ENCODE data around the gene PRAME.

DNA sequence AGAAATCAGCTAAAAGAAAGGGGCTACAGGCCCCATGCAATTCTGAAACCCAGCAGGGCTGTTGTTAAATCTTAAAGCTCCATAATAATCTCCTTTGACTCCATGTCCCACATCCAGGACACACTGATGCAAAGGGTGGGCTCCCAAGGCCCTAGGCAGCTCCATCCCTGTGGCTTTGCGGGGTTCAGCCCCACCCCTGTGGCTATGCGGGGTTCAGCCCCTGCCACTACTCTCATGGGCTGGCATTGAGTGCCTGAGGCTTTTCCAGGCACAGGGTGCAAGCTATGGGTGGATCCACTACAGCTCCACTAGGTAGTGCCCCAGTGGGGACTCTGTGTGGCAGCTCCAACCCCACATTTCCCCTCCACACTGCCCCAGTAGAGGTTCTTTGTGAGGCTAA is 30.3 kb downstream of the PRAME start:
- no peak for TF ChIP-seq CTCF (IDR thresholded peaks at IDR 0.05; ENCODE audit: low read depth, low read length)
- TF ChIP-seq EZH2phosphoT487 (IDR thresholded peaks at IDR 0.05; ENCODE audit: low read depth), result no peak
